HepG2 (cell line): ENCODE measurements around the gene PRR14. TPM values are rescaled to one million over a fixed set of nuclear protein-coding genes. Genes with fewer than 3 reads are reported as not detected.

ENCODE experiments used
- ASH2L ChIP-seq: fragments of 300-600, 200-600 bp; sonication (generic); IDR thresholded peaks from 2 replicates; pipeline ENCODE4 v1.7.0; 2017; ENCODE audit warnings: low read depth, mild to moderate bottlenecking, moderate library complexity, mixed read lengths, low read length; ENCODE audit not compliant: insufficient read length
- CAMTA2 ChIP-seq: sonication (generic); formaldehyde crosslinking; IDR thresholded peaks from 2 replicates; pipeline ENCODE4 v1.4.0; 2020; ENCODE audit warnings: mild to moderate bottlenecking, missing genetic modification reagents, borderline replicate concordance
- ETV5 ChIP-seq: IDR thresholded peaks from 2 replicates; pipeline ENCODE4 v1.6.1; 2018; ENCODE audit warnings: missing biosample characterization, missing genetic modification reagents, inconsistent platforms, borderline replicate concordance
- ETV6 ChIP-seq: sonication (generic); formaldehyde crosslinking; conservative IDR thresholded peaks from 2 replicates; pipeline ENCODE4 v1.4.0; 2020; ENCODE audit warnings: missing genetic modification reagents
- IKZF1 ChIP-seq: fragments of 450-650 bp; IDR thresholded peaks from 2 replicates; pipeline ENCODE4 v1.7.1; 2016
- KDM2A ChIP-seq: sonication (generic); formaldehyde crosslinking; IDR thresholded peaks from 2 replicates; pipeline ENCODE4 v1.4.0; 2020; ENCODE audit warnings: low read depth, missing genetic modification reagents, borderline replicate concordance
- MEIS1 ChIP-seq: sonication (generic); formaldehyde crosslinking; IDR thresholded peaks from 2 replicates; pipeline ENCODE4 v1.9.0; 2021; ENCODE audit warnings: mild to moderate bottlenecking, missing genetic modification reagents, moderate library complexity, borderline replicate concordance
- MLXIP ChIP-seq: sonication (generic); formaldehyde crosslinking; IDR thresholded peaks from 2 replicates; pipeline ENCODE4 v1.9.0; 2021; ENCODE audit warnings: missing genetic modification reagents, borderline replicate concordance
- MTF1 ChIP-seq: sonication (generic); formaldehyde crosslinking; IDR thresholded peaks from 2 replicates; pipeline ENCODE4 v1.5.0; 2020; ENCODE audit warnings: missing genetic modification reagents
- PBX3 ChIP-seq: sonication (generic); formaldehyde crosslinking; IDR thresholded peaks from 2 replicates; pipeline ENCODE4 v1.8.1; 2023; ENCODE audit warnings: missing genetic modification reagents, inconsistent platforms, borderline replicate concordance
- PLRG1 ChIP-seq: fragments of 450-650 bp; conservative IDR thresholded peaks from 2 replicates; pipeline ENCODE4 v1.6.1; 2016
- PPARG ChIP-seq: conservative IDR thresholded peaks from 2 replicates; pipeline ENCODE4 v1.6.1; 2016; ENCODE audit warnings: missing biosample characterization, missing genetic modification reagents
- RCOR2 ChIP-seq: IDR thresholded peaks from 2 replicates; pipeline ENCODE4 v1.6.1; 2016; ENCODE audit warnings: missing biosample characterization, missing genetic modification reagents
- RFX5 ChIP-seq: IDR thresholded peaks from 2 replicates; pipeline ENCODE4 v1.6.1; 2011; ENCODE audit warnings: low read depth, low read length, improper control_type of control experiment
- TAF15 ChIP-seq: fragments of 200-400 bp; formaldehyde crosslinking; IDR thresholded peaks from one replicate; pipeline ENCODE4 v1.6.1; 2018; ENCODE audit warnings: mild to moderate bottlenecking, low read depth, low read length; ENCODE audit not compliant: poor library complexity, severe bottlenecking
- TCF7 ChIP-seq: sonication (generic); IDR thresholded peaks from 2 replicates; pipeline ENCODE4 v1.6.1; 2016; ENCODE audit warnings: antibody characterized with exemption, low read depth
- WIZ ChIP-seq: sonication (generic); formaldehyde crosslinking; IDR thresholded peaks from 2 replicates; pipeline ENCODE4 v1.5.1; 2020; ENCODE audit warnings: mild to moderate bottlenecking, missing genetic modification reagents
- ZBTB38 ChIP-seq: sonication (generic); formaldehyde crosslinking; IDR thresholded peaks from 2 replicates; pipeline ENCODE4 v1.5.1; 2020; ENCODE audit warnings: mild to moderate bottlenecking, missing genetic modification reagents
- ZFP82 ChIP-seq: sonication (generic); formaldehyde crosslinking; IDR thresholded peaks from 2 replicates; pipeline ENCODE4 v1.5.1; 2020; ENCODE audit warnings: mild to moderate bottlenecking, missing genetic modification reagents, borderline replicate concordance
- ZFX ChIP-seq: sonication (generic); formaldehyde crosslinking; IDR thresholded peaks from 2 replicates; pipeline ENCODE4 v1.4.0; 2020; ENCODE audit warnings: mild to moderate bottlenecking, low read depth, missing genetic modification reagents, moderate library complexity
- ZNF225 ChIP-seq: sonication (generic); formaldehyde crosslinking; IDR thresholded peaks from 2 replicates; pipeline ENCODE4 v1.4.0; 2020; ENCODE audit warnings: mild to moderate bottlenecking, missing genetic modification reagents
- ZNF343 ChIP-seq: sonication (generic); formaldehyde crosslinking; IDR thresholded peaks from 2 replicates; pipeline ENCODE4 v1.4.0; 2020; ENCODE audit warnings: mild to moderate bottlenecking, missing genetic modification reagents
- ZNF414 ChIP-seq: sonication (generic); formaldehyde crosslinking; IDR thresholded peaks from 2 replicates; pipeline ENCODE4 v1.5.0; 2020; ENCODE audit warnings: missing genetic modification reagents
- ZNF501 ChIP-seq: sonication (generic); formaldehyde crosslinking; IDR thresholded peaks from 2 replicates; pipeline ENCODE4 v1.5.1; 2020; ENCODE audit warnings: mild to moderate bottlenecking, moderate library complexity, missing genetic modification reagents
- ZNF557 ChIP-seq: sonication (generic); formaldehyde crosslinking; IDR thresholded peaks from 2 replicates; pipeline ENCODE4 v1.4.0; 2020; ENCODE audit warnings: missing genetic modification reagents
- ZNF570 ChIP-seq: sonication (generic); formaldehyde crosslinking; IDR thresholded peaks from 2 replicates; pipeline ENCODE4 v1.4.0; 2020; ENCODE audit warnings: mild to moderate bottlenecking, missing genetic modification reagents, borderline replicate concordance
- polyA plus RNA-seq, 8 experiments: library from polyadenylated mRNA; depleted of rRNA in 3 of 8; stranded (reverse) in 7 of 8; unstranded in 1 of 8; fragments of >200 nt; fragmentation: Illumina TruSeq in 4 of 8; extraction: Trizol in 4 of 8; gene quantifications; 2 replicates each; pipeline versions ENCODE4 v1.2.1 to v1.2.3, GENCODE V29; 2011 to 2016; ENCODE audit warnings: low read depth in 4 of 8, missing spikeins in 1 of 8, mixed read lengths in 1 of 8; ENCODE audit not compliant: insufficient read depth in 1 of 8
- total RNA-seq, 5 experiments: library from RNA; depleted of rRNA; stranded (reverse); fragments of >200 nt; fragmentation: Illumina TruSeq; extraction: Trizol; gene quantifications; 2 replicates each; pipeline ENCODE4 v1.2.3, GENCODE V29; 2016; ENCODE audit warnings: low read depth in 1 of 5

PRR14 gene
- total and polyA plus RNA-seq, 2 of the 13 experiments (the other 11 are each of a cell fraction or from before 2014, with no cell fraction given): 8.4 to 11.0 TPM

- TF ChIP-seq MLXIP (CRISPR knock-in tag) (0 out of 2 replicates have a peak, but pooled peaks have one; percentile 78), ZNF414 (CRISPR knock-in tag) (peak; percentile 96; the same call in 1 of the 2 replicates), RCOR2 (CRISPR knock-in tag) (peak; percentile 73), TCF7 (no peak), ASH2L (peak; percentile 95), ZFX (CRISPR knock-in tag) (peak; percentile 99), TAF15 (no peak), PBX3 (CRISPR knock-in tag) (no peak; the same call in none of the 2 replicates), ZNF501 (CRISPR knock-in tag) (peak; percentile 99), ZNF570 (no peak; the same call in 1 of the 2 replicates), PLRG1 (no peak), CAMTA2 (peak; percentile 94; the same call in 1 of the 2 replicates), MEIS1 (CRISPR knock-in tag) (peak; percentile 13; the same call in 1 of the 2 replicates), PPARG (CRISPR knock-in tag) (peak; percentile 80), ZNF225 (CRISPR knock-in tag) (no peak; the same call in none of the 2 replicates), ETV6 (peak; percentile 83), ZBTB38 (CRISPR knock-in tag) (peak; percentile 18; the same call in 1 of the 2 replicates), ZNF343 (CRISPR knock-in tag) (peak; percentile 95; the same call in 1 of the 2 replicates), RFX5 (no peak), IKZF1 (no peak), ETV5 (CRISPR knock-in tag) (peak; percentile 89), ZFP82 (CRISPR knock-in tag) (peak; percentile 99), WIZ (CRISPR knock-in tag) (peak; percentile 93), ZNF557 (CRISPR knock-in tag) (peak; percentile 79), KDM2A (CRISPR knock-in tag) (peak; percentile 98), MTF1 (peak; percentile 95; the same call in 1 of the 2 replicates)
These were observed 40.6 kb upstream of the PRR14 start, which contains the start of gene ZNF689 (continued) for GRCh38 chr16:30609926-30610839.
